Measurements from ENCODE around the gene TXNDC5. TPM values are rescaled to one million over a fixed set of nuclear protein-coding genes. Genes with fewer than 3 reads are reported as not detected.

The TXNDC5 gene
- total and polyA plus RNA-seq, 9 of the 15 experiments (the other 6 are each of a cell fraction or from before 2014, with no cell fraction given) = 33.9 to 156 (median 137) TPM

DNA sequence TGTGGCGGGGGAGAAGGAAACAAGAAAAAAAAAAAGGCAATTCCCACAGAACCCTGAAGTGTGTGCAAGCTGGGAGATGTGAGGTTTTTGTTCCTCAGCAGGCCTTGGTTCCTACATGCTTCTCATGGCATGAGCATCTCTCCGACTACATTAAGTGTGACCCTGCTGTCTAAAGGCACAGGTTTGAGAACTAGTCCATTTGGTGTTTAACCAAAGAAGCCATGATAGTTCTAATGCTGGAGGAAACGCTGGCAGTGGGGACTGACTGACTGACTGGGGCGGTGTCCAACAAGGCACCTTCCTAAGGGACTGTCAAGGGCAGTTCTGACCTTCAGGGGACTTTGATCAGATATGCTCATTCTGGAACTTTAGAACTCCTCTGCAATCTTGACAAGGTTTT is 3.8 kb downstream of the TXNDC5 start (continued):
- TF ChIP-seq, protein P1, sequence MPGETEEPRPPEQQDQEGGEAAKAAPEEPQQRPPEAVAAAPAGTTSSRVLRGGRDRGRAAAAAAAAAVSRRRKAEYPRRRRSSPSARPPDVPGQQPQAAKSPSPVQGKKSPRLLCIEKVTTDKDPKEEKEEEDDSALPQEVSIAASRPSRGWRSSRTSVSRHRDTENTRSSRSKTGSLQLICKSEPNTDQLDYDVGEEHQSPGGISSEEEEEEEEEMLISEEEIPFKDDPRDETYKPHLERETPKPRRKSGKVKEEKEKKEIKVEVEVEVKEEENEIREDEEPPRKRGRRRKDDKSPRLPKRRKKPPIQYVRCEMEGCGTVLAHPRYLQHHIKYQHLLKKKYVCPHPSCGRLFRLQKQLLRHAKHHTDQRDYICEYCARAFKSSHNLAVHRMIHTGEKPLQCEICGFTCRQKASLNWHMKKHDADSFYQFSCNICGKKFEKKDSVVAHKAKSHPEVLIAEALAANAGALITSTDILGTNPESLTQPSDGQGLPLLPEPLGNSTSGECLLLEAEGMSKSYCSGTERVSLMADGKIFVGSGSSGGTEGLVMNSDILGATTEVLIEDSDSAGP (CRISPR knock-in tag; IDR thresholded peaks at IDR 0.05) = no peak
- TF ChIP-seq RBBP5 (IDR thresholded peaks at IDR 0.05; ENCODE audit: borderline replicate concordance, insufficient read depth, low read length, poor library complexity, severe bottlenecking) (no peak), CEBPB (tag; IDR thresholded peaks at IDR 0.05) (no peak), ZFP36 (IDR thresholded peaks at IDR 0.05; ENCODE audit: low read depth, low read length, partially characterized antibody) (no peak)

DNA sequence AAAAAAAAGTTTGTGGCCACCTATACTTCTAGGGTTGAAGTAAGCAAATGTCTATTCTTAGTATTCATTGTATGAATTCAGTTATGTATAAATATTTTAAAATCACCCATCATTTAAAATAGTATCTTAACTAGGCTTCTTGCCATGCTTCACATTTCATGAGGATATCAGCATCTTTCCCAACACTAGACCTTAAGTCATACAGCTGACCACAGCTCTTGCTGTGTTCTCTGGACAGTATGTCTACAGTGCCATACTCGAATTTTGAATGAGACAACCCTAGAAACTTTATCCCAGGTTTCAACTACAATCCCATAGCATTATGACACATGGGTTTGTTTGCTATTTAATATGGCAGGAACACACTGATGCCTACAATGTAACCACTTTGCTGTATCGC is 5.2 kb downstream of the TXNDC5 start:
- Histone ChIP-seq H3K4me2 (ENCODE audit: insufficient read depth, low read length) (no peak overlapping the region), H4K20me1 (replicated peaks; ENCODE audit: control insufficient read depth, insufficient read depth, low read length) (peaks cover 72% of the 10 kb centered on the region), H3K4me1 (replicated peaks in 1 of 2; ENCODE audit: control insufficient read depth in 2 of 2, insufficient read depth in 2 of 2, low read length in 2 of 2) (peaks cover 19 to 33% of the 10 kb centered on the region in 2 experiments), H3K4me3 (no peak overlapping the region), H3K27ac (ENCODE audit: extremely low read depth, low read depth, low read length) (no peak overlapping the region), H3K9me3 (replicated peaks; ENCODE audit: control insufficient read depth, insufficient read depth, low read depth, low read length) (no peaks in the 10 kb centered on the region), H3K9ac (ENCODE audit: insufficient read depth in 1 of 2, low read depth in 2 of 2, low read length in 2 of 2) (no peak overlapping the region), H3K27me3 (ENCODE audit: control insufficient read depth in 2 of 2, insufficient read depth in 2 of 2, low read length in 2 of 2) (no peaks in the 10 kb centered on the region), H3K9me1 (ENCODE audit: control insufficient read depth, insufficient read depth, low read length) (peaks cover 9% of the 10 kb centered on the region), H2AFZ (ENCODE audit: low read depth, low read length) (no peak overlapping the region), H3K36me3 (ENCODE audit: control insufficient read depth, insufficient read depth, low read length) (peaks cover 75% of the 10 kb centered on the region), H3K79me2 (ENCODE audit: control insufficient read depth, insufficient read depth, low read length) (peaks cover 57% of the 10 kb centered on the region)
- BruUV-seq (replicated peaks) = no TSS peak
- in situ Hi-C loops (cut with MboI) = no loop called here
- no peak for ATAC-seq
- no peak for FAIRE-seq
- TF ChIP-seq, protein P2, sequence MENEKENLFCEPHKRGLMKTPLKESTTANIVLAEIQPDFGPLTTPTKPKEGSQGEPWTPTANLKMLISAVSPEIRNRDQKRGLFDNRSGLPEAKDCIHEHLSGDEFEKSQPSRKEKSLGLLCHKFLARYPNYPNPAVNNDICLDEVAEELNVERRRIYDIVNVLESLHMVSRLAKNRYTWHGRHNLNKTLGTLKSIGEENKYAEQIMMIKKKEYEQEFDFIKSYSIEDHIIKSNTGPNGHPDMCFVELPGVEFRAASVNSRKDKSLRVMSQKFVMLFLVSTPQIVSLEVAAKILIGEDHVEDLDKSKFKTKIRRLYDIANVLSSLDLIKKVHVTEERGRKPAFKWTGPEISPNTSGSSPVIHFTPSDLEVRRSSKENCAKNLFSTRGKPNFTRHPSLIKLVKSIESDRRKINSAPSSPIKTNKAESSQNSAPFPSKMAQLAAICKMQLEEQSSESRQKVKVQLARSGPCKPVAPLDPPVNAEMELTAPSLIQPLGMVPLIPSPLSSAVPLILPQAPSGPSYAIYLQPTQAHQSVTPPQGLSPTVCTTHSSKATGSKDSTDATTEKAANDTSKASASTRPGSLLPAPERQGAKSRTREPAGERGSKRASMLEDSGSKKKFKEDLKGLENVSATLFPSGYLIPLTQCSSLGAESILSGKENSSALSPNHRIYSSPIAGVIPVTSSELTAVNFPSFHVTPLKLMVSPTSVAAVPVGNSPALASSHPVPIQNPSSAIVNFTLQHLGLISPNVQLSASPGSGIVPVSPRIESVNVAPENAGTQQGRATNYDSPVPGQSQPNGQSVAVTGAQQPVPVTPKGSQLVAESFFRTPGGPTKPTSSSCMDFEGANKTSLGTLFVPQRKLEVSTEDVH (IDR thresholded peaks at IDR 0.05; ENCODE audit: low read depth, partially characterized antibody) = no peak
- no peak for TF ChIP-seq YBX1 (IDR thresholded peaks at IDR 0.05)
- TF ChIP-seq MCM7 (IDR thresholded peaks at IDR 0.05) = no peak
- TF ChIP-seq CTBP1 (IDR thresholded peaks at IDR 0.05; ENCODE audit: borderline replicate concordance) = no peak
- TF ChIP-seq CBFA2T2 (conservative IDR thresholded peaks at IDR 0.05) = no peak
- TF ChIP-seq SRSF1 (IDR thresholded peaks at IDR 0.05; ENCODE audit: low read depth, low read length) = no peak
- TF ChIP-seq ZNF232 (CRISPR knock-in tag; IDR thresholded peaks at IDR 0.05) = no peak
- no peak for TF ChIP-seq MTA3 (IDR thresholded peaks at IDR 0.05; ENCODE audit: borderline replicate concordance)
- no peak for TF ChIP-seq PCBP2 (IDR thresholded peaks at IDR 0.05; ENCODE audit: low read depth, low read length, poor library complexity, severe bottlenecking)
- intact Hi-C loops (cut with micrococcal nuclease) = no loop called here
- ChIA-PET POLR2A (no interaction called here), CTCF (ENCODE audit: low intra/inter-chr PET ratio) (no interaction called here)
- no peak for DNase-seq (ENCODE audit: extremely low read depth in 1 of 4, low spot score in 3 of 4)
- WGBS (ENCODE audit: insufficient coverage, low coverage, missing lambda C conversion rate) = 80% methylated on average over 2 of the region's 2 CpGs
